NCI-H2081 treated with DMSO at 0.1 percent for 48 hours (cell line): ENCODE data around the gene PTPRN.
"Not testable (repeated sequence)": the region's sequence is repeated elsewhere in the genome, so short reads cannot be mapped to it uniquely, and the experiment has no call there.

Experiments used
- DNase-seq: peaks from one replicate; lab custom pipeline; 2025; lab: John Stamatoyannopoulos, UW

Gene PTPRN

DNA sequence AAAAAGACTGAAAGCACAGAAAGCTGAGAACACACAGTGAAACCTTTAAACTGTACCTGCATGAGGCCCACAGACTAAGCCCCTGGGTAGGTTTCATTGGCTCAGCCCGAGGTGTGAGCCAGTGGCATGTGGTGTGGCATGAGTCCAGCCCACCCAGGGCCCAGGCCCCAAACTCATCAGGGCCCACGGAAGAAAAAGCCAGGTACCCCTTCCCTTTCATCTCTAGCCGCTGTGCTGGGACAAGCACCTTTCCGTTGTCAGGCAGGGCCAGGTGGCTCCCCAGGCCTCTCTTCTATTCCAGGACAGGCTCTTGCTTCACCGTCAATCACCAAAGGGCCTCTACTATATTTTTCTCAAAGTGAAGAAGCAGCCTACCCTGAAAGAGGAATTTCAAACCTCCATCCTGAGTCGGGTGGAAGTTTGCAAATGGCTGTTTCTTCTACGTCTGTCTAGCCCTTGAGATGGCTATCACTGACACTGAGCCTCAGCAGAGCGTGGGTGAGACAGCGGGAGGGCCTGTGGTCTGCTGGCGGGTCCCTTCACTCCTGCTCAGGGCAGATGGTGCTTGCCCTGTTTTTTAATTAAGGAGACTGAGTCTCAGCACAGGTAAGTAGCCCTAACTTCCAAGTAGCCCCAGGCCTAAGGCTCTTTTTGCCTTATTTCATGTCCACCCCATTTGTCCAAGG, 21.5 kb downstream of the PTPRN start:
- DNase-seq: no peak

GRCh38 chr2:219287116-219287440, 22.1 kb downstream of the PTPRN start:
- DNase-seq: not testable (repeated sequence)

GRCh38 chr2:219286436-219287115, 22.6 kb downstream of the PTPRN start:
- DNase-seq: no peak

DNA sequence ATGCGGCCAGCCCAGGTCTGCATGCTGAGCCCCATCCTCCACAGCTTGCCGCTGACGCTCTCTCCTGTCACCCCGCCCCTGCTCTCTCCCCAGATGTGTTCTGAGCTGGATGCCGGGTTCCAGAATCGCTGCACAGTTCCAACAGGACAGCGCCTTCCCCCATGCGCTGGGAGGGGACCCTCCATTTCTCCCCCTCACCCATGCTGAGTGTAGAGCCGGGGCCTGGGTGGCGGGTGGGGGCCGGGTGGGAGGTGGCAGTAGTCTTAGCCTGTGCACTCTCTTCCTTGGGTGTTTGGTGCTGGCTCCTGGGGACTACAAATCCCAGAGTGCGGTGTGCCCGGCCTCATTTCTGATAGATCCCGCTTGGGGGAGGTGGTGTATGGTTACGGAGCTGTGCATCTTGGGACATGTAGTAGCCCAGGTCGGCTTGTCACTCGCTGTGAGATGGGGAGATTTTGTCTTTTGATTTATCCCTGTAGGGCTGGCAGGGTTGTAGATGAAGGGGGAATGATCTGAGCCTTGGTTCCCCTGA, 23.2 kb downstream of the PTPRN start:
- no peak for DNase-seq

- no peak for DNase-seq
Measured at GRCh38 chr2:219285373-219285735, 23.8 kb downstream of the PTPRN start.

DNA sequence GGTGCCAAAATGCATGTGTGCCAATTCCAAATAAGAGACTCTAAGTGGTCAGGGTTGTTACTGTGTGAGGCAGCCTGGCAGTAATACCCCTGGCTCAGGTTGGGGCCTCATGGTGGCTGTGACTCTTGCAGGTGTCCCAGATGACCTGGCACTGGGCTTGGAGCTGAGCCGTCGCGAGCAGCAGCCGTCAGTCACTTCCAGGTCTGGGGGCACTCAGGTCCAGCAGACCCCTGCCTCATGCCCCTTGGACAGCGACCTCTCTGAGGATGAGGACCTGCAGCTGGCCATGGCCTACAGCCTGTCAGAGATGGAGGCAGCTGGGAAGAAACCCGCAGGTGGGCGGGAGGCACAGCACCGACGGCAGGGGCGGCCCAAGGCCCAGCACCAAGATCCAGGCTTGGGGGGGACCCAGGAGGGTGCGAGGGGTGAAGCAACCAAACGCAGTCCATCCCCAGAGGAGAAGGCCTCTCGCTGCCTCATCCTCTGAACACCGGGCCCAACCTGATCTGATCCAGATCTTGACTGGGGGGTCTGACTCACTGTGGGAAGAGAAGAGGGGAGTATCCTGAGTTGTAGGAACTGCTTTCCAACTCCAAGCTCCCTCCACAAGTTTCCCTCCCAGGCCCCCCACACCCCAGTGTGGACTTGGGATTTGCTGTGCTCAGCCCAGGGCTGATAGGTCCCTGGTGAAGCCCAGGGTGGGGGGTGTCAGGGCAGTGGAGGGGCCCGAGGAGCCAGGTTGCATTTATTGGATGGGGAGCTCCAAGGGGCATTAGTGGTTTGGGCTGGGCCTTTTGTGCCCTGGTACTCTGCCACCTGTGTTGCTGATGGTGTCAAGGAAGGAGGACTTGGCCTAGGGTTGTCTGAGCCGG, 24.5 kb downstream of the PTPRN start:
- no peak for DNase-seq

GRCh38 chr2:219282943-219283581, 26.1 kb downstream of the PTPRN start:
- DNase-seq: no peak

DNA sequence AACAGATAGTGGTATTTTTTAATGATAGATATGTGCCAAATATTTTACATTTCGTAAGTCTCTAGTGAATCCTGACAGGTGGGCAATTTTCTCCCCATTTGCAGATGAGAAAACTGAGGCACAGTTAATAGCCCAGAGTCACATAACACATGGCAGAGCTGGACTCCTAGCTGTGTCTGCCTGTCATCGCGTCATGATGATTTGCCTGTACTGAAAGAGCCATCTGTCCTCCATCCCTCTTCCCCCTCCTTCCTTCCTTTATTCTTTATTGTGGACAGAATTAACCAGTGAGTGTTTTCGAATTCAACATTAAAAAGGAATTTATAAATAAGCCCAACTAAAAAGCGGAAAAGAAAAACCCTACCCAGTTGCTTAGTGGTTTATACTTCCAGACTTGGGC, 26.8 kb downstream of the PTPRN start:
- DNase-seq: no peak

DNA sequence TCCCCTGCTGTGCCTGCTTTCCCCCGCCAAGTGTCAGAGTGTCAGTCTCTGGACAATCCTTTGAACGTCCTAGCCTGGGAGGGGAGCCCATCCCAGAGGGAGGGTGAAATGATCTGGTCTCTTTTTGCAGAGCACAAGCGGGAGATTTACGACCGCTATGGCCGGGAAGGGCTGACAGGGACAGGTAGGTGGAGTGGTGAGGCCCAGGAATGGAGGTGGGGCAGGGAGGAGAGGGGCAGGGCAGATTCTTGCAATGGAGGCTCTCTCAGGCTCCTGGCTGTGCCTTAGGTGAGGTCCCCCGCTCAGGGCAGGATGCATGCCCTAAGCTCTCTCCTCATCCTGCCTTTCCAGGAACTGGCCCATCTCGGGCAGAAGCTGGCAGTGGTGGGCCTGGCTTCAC, 27.6 kb downstream of the PTPRN start:
- DNase-seq: no peak

DNA sequence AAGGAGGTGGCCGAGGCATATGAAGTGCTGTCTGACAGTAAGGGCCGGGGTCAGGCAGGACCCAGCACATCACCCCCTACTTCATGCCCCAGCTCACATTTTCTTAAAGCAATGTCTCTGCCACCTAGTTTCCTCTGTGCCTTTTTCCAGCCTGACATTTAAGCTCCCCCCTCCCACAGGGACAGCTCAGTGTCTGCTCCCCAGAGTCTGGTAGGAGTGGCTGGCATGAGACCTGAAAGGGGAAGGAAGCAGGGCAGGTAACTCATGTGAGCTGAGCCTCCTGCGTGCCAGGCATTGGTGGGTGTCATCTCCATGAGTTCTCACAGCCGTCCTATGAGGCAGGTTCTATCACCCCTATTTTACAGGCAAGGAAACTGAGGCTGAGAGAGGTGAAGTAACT, 28.6 kb downstream of the PTPRN start:
- DNase-seq: no peak

GRCh38 chr2:219279916-219280516, 29.2 kb downstream of the PTPRN start:
- DNase-seq: no peak

DNA sequence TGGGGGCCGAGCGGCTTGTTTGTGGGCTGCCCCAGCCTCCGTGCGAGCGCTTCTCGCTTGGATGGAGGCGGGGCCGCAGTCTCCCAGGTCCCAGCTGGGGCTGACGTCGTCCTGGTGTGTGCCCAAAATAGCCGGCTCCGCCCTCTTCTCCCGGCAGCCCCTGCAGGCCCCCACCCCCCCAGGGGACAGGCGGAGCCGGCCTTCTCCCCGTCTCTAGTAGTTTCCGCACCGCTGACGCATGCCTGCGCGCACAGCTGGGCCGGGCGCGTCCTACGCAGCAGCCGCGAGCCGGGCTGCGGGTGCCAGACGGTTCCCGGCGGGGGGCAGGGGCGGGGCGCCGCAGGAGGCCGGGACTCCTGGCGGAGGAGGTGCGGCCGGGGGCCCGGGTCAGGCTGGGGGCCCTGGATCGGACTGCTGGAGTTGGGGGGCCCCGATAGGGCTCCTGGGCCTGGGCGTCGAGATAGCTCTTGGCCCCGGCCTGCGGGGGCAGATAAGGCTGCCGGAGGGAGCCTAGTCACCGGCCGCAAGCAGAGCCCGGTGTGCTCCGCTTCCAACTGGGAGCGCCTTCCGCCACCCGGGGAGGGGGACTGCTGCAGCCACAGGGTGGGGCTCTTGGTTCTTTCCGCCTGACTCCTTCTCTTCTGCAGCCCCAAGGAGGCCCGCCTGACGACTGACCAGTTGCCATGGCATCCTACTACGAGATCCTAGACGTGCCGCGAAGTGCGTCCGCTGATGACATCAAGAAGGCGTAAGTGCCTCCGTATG, 29.9 kb downstream of the PTPRN start, which contains the start of gene DNAJB2:
DNAJB2 (plus strand) TSS at position 216 of the 765 bp plus-strand sequence; CDS start at position 684, 468 bp downstream.
- peak; percentile 66 for DNase-seq

GRCh38 chr2:219278655-219279150, 30.5 kb downstream of the PTPRN start:
- no peak for DNase-seq

GRCh38 chr2:219277703-219278654, 31.2 kb downstream of the PTPRN start:
- DNase-seq: peak; percentile 21

DNA sequence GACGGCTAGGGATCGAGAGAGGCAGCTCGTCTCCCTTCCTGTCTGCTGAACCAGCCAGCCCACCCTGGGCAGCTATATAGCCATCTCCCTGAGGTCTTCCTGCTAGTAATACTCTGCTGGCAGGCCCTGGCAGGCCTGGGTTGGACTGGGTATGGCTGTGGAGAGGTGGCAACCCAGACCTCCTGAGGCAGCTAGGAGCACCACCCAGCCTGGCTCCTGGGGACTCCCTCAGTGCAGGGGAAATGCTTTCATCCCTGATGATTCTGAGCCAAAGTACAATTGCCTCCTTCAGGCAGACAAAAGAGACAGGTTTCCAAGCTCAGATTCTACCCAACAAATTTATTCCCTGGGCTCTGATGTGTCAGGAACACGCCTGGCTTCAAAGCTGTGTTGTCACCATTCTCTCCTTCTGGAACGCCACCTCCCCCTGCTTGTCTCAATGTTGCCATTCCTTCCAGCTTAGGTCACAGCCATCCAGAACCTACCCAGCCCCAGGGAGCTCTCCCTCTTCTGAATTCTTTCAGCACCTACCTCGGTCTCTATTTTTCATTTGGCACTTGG, 34.8 kb downstream of the PTPRN start:
- DNase-seq: no peak

GRCh38 chr2:219273937-219274336, 35.3 kb downstream of the PTPRN start:
- DNase-seq: no peak

- no peak for DNase-seq
Measured at GRCh38 chr2:219272995-219273394, 36.2 kb downstream of the PTPRN start.

GRCh38 chr2:219272356-219272755, 36.8 kb downstream of the PTPRN start:
- no peak for DNase-seq

- DNase-seq: no peak
Measured at GRCh38 chr2:219271021-219271420, 38.2 kb downstream of the PTPRN start.
